Measurements from ENCODE around the gene CAMLG. TPM values are rescaled to one million over a fixed set of nuclear protein-coding genes. Genes with fewer than 3 reads are reported as not detected.
"Not testable (repeated sequence)": the region's sequence is repeated elsewhere in the genome, so short reads cannot be mapped to it uniquely, and the experiment has no call there.

CAMLG gene
- 19.8 and 21.7 TPM in 2 replicates for total RNA-seq (2014; rRNA removed; shearing (Covaris generic); ENCODE audit: low replicate concordance)

GRCh38 chr5:134738133-134738962 is at the start of gene CAMLG:
Gene CAMLG (plus strand): TSS chr5:134738548. CDS start chr5:134738621, 73 bp downstream.
- in situ Hi-C loops (cut with HindIII; ENCODE audit: low pct_unique_long_range_greater_than_20kb, low sequenced_read_pairs): no loop called here
- DNase-seq (ENCODE audit: low read depth): peak; percentile 92

GRCh38 chr5:134690144-134690543 is 48.2 kb upstream of the CAMLG start:
- in situ Hi-C loops (cut with HindIII; ENCODE audit: low pct_unique_long_range_greater_than_20kb, low sequenced_read_pairs); DNase-seq (ENCODE audit: low read depth): not testable (repeated sequence)

- in situ Hi-C loops (cut with HindIII; ENCODE audit: low pct_unique_long_range_greater_than_20kb, low sequenced_read_pairs): no loop called here
- no peak for DNase-seq (ENCODE audit: low read depth)
These were observed 45.6 kb upstream of the CAMLG start for GRCh38 chr5:134692722-134693121.

GRCh38 chr5:134708301-134708700 is 30.0 kb upstream of the CAMLG start:
- in situ Hi-C loops (cut with HindIII; ENCODE audit: low pct_unique_long_range_greater_than_20kb, low sequenced_read_pairs): no loop called here
- DNase-seq (ENCODE audit: low read depth): no peak

GRCh38 chr5:134714120-134714519 is 24.2 kb upstream of the CAMLG start:
- in situ Hi-C loops (cut with HindIII; ENCODE audit: low pct_unique_long_range_greater_than_20kb, low sequenced_read_pairs): no loop called here
- peak; percentile 8 for DNase-seq (ENCODE audit: low read depth)

GRCh38 chr5:134714541-134714940 is 23.8 kb upstream of the CAMLG start:
- DNase-seq (ENCODE audit: low read depth): no peak
- in situ Hi-C loops (cut with HindIII; ENCODE audit: low pct_unique_long_range_greater_than_20kb, low sequenced_read_pairs): no loop called here

GRCh38 chr5:134715466-134715865 is 22.9 kb upstream of the CAMLG start:
- in situ Hi-C loops (cut with HindIII; ENCODE audit: low pct_unique_long_range_greater_than_20kb, low sequenced_read_pairs); DNase-seq (ENCODE audit: low read depth): not testable (repeated sequence)

- DNase-seq (ENCODE audit: low read depth): no peak
- in situ Hi-C loops (cut with HindIII; ENCODE audit: low pct_unique_long_range_greater_than_20kb, low sequenced_read_pairs): no loop called here
These were observed 13.5 kb upstream of the CAMLG start for GRCh38 chr5:134724872-134725271.

GRCh38 chr5:134732819-134733218 is 5.5 kb upstream of the CAMLG start:
- in situ Hi-C loops (cut with HindIII; ENCODE audit: low pct_unique_long_range_greater_than_20kb, low sequenced_read_pairs): no loop called here

GRCh38 chr5:134735243-134735642 is 3.1 kb upstream of the CAMLG start:
- in situ Hi-C loops (cut with HindIII; ENCODE audit: low pct_unique_long_range_greater_than_20kb, low sequenced_read_pairs): no loop called here
- no peak for DNase-seq (ENCODE audit: low read depth)

More at GRCh38 chr5:134732819-134733218, 5.5 kb upstream of the CAMLG start:
- DNase-seq (ENCODE audit: low read depth): no peak

- in situ Hi-C loops (cut with HindIII; ENCODE audit: low pct_unique_long_range_greater_than_20kb, low sequenced_read_pairs): no loop called here
- no peak for DNase-seq (ENCODE audit: low read depth)
These were observed 2.1 kb upstream of the CAMLG start for GRCh38 chr5:134736173-134736812.

GRCh38 chr5:134738963-134739661 is 764 bp downstream of the CAMLG start:
- in situ Hi-C loops (cut with HindIII; ENCODE audit: low pct_unique_long_range_greater_than_20kb, low sequenced_read_pairs): no loop called here
- peak; percentile 70 for DNase-seq (ENCODE audit: low read depth)

GRCh38 chr5:134741052-134741451 is 2.7 kb downstream of the CAMLG start:
- in situ Hi-C loops (cut with HindIII; ENCODE audit: low pct_unique_long_range_greater_than_20kb, low sequenced_read_pairs): no loop called here
- no peak for DNase-seq (ENCODE audit: low read depth)

GRCh38 chr5:134742134-134742533 is 3.8 kb downstream of the CAMLG start:
- in situ Hi-C loops (cut with HindIII; ENCODE audit: low pct_unique_long_range_greater_than_20kb, low sequenced_read_pairs): no loop called here
- DNase-seq (ENCODE audit: low read depth): no peak

- in situ Hi-C loops (cut with HindIII; ENCODE audit: low pct_unique_long_range_greater_than_20kb, low sequenced_read_pairs): no loop called here
- no peak for DNase-seq (ENCODE audit: low read depth)
These were observed 11.1 kb downstream of the CAMLG start for GRCh38 chr5:134749415-134749814.

GRCh38 chr5:134758176-134758503 is 19.8 kb downstream of the CAMLG start:
- in situ Hi-C loops (cut with HindIII; ENCODE audit: low pct_unique_long_range_greater_than_20kb, low sequenced_read_pairs): loop anchor here (10.0 kb wide), 1 partner anchor 87 kb away; the partner anchor contains the start of gene C5orf24
- no peak for DNase-seq (ENCODE audit: low read depth)

GRCh38 chr5:134758504-134759341 is 20.4 kb downstream of the CAMLG start, which contains the start of gene DDX46:
Gene DDX46 (plus strand): TSS chr5:134758779. CDS start chr5:134758939, 160 bp downstream.
- DNase-seq (ENCODE audit: low read depth): peak; percentile 89
- in situ Hi-C loops (cut with HindIII; ENCODE audit: low pct_unique_long_range_greater_than_20kb, low sequenced_read_pairs): loop anchor here (10.0 kb wide), 1 partner anchor 86 kb away; the partner anchor contains the start of gene C5orf24

All from Caki2 (cell line).